Measurements from ENCODE around the gene ERI3. TPM values are rescaled to one million over a fixed set of nuclear protein-coding genes. Genes with fewer than 3 reads are reported as not detected.

Gene ERI3
- total and polyA plus RNA-seq, 7 donors = 50.4 to 96.8 (median 59.5) TPM

- Histone ChIP-seq H3K9me3 (no peaks in the 10 kb centered on the region), H3K4me3 (no peak overlapping the region), H3K36me3 (ENCODE audit: insufficient read depth in 1 of 2, low read depth in 1 of 2) (peaks cover 4 to 25% of the 10 kb centered on the region in 2 donors), H3K27ac (peak overlapping the region; percentile 23), H3K4me1 (peaks cover 48% of the 10 kb centered on the region), H3K27me3 (ENCODE audit: insufficient read depth in 3 of 3, low read length in 2 of 3) (no peaks in the 10 kb centered on the region)
- peak; percentile 73 to 91 (median 82) for ATAC-seq
- no peak for DNase-seq
- intact Hi-C loops (cut with DNase I) = no loop called here
- TF ChIP-seq, protein P1, sequence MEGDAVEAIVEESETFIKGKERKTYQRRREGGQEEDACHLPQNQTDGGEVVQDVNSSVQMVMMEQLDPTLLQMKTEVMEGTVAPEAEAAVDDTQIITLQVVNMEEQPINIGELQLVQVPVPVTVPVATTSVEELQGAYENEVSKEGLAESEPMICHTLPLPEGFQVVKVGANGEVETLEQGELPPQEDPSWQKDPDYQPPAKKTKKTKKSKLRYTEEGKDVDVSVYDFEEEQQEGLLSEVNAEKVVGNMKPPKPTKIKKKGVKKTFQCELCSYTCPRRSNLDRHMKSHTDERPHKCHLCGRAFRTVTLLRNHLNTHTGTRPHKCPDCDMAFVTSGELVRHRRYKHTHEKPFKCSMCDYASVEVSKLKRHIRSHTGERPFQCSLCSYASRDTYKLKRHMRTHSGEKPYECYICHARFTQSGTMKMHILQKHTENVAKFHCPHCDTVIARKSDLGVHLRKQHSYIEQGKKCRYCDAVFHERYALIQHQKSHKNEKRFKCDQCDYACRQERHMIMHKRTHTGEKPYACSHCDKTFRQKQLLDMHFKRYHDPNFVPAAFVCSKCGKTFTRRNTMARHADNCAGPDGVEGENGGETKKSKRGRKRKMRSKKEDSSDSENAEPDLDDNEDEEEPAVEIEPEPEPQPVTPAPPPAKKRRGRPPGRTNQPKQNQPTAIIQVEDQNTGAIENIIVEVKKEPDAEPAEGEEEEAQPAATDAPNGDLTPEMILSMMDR (IDR thresholded peaks at IDR 0.05) = no peak
- WGBS, 3 donors = 22 to 52% (median 44%) methylated on average over 1 of the region's 1 CpG
Observed at GRCh38 chr1:44323947-44324346, 31.1 kb downstream of the ERI3 start.

DNA sequence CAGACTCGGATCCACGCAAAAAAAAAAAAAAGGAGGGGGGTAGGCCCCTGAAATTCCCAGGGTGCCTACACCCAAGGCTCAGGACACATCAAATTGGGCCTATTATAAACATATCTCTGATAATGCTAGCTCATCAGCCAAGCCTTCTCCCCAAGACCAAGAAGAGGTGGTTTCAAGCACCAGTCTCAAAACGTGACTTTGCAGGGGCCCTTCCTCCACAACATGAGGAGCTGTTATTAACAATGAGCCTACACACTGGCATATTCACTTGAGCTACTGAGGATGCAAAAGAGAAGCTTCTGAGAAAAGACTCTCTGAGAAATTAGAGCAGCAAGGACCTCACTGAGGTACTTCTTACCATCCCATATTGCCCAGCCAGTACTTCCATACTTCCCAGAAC is 32.7 kb downstream of the ERI3 start:
- intact Hi-C loops (cut with DNase I) = no loop called here
- H3K4me1 ChIP-seq = peaks cover 32% of the 10 kb centered on the region
- 86 to 95% (median 90%) methylated on average over 3 of the region's 3 CpGs for WGBS, 3 donors
- H3K36me3 ChIP-seq (ENCODE audit: insufficient read depth in 1 of 2, low read depth in 1 of 2) = peaks cover 11 to 35% of the 10 kb centered on the region in 2 donors
- H3K9me3 ChIP-seq = no peaks in the 10 kb centered on the region
- ATAC-seq (no peak), DNase-seq (no peak)
- TF ChIP-seq, protein P1 (IDR thresholded peaks at IDR 0.05) = no peak
- no peak overlapping the region for H3K27ac ChIP-seq
- H3K4me3 ChIP-seq = no peak overlapping the region
- no peaks in the 10 kb centered on the region for H3K27me3 ChIP-seq (ENCODE audit: insufficient read depth in 3 of 3, low read length in 2 of 3)

DNA sequence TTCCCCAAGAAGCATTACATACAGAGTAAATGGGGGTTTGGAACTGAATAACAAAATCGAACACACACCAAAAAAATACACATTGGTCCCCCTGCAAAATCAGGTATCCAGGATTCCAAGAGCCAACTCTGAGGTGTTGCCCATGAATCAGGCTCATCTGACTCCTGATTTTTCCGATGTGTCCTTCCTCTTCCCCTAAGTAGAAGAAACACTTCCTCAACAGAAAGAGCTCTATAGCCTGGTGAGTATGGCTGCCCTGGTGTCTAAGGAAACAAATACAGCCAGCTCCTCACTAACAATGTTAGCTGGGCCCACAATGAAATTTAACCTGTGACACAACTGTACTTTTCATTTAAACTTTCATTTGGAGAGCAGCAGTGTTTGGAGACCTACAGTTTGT is 33.6 kb downstream of the ERI3 start:
- no peak for ATAC-seq
- Histone ChIP-seq H3K36me3 (ENCODE audit: insufficient read depth in 1 of 2, low read depth in 1 of 2) (peaks cover 11 to 44% of the 10 kb centered on the region in 2 donors), H3K4me1 (peaks cover 26% of the 10 kb centered on the region), H3K27ac (no peak overlapping the region), H3K9me3 (no peaks in the 10 kb centered on the region), H3K4me3 (no peak overlapping the region), H3K27me3 (ENCODE audit: insufficient read depth in 3 of 3, low read length in 2 of 3) (no peaks in the 10 kb centered on the region)
- intact Hi-C loops (cut with DNase I) = no loop called here
- TF ChIP-seq, protein P1 (IDR thresholded peaks at IDR 0.05) = no peak
- DNase-seq = no peak
- 92 to 95% (median 92%) methylated on average over 2 of the region's 2 CpGs for WGBS, 3 donors

DNA sequence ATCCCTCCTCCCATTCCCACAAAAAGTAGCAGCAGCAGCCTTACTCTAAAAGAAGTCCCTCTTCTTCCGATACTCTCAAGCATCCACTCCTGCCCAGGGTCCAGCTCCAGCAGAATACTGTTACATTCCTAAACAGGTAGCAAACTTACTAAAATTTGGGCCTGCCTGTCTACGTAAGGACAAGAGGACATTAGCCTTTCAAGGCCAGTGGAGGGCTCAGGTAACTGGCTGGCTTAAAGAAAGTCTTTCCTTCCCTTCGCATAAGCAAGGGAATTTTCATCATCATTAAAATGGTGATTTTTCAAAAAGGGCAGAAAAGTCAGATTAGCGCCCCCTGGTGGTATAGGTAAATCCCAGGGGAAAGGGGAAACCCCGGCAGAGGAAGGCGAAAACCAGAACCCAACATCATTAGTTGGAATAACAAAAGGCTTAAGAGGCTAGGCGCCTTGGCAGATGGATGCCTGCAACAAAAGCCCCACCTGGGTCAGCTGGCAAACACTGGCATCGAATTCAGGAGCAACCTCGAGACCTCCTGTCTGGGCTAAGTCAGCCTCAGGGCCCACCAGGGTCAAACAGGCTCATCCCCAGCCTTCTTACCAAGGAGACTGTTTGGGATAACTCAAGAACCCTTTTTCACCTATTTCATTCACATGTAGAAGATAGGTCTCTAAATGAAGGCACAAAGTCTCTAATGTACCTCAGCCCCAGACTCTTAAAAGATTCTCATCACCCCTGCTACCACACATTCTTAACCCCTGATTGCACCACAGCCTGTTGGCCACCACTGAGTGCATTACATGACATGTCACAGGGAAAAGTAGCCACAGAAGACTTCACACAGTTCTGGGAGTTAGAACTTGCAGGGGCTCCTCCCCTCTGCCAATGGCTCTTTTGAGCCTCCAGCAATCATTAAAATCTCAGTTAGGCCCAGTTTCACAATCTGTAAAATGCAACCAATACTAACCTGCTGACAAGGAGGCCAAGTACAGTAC is 36.7 kb downstream of the ERI3 start:
- no peak for DNase-seq
- Histone ChIP-seq H3K9me3 (no peaks in the 10 kb centered on the region), H3K27me3 (ENCODE audit: insufficient read depth in 3 of 3, low read length in 2 of 3) (no peaks in the 10 kb centered on the region), H3K4me1 (peaks cover 8% of the 10 kb centered on the region), H3K36me3 (ENCODE audit: insufficient read depth in 1 of 2, low read depth in 1 of 2) (peaks cover 13 to 73% of the 10 kb centered on the region in 2 donors), H3K4me3 (no peak overlapping the region), H3K27ac (no peak overlapping the region)
- TF ChIP-seq, protein P1 (IDR thresholded peaks at IDR 0.05) = peak; percentile 76
- ATAC-seq = peak in 1 of 4 donors; percentile 45
- intact Hi-C loops (cut with DNase I) = loop anchor here (2.0 to 5.0 kb wide), 2 partner anchors 98 to 101 kb away; no protein-coding TSS in a partner anchor
- WGBS, 3 donors = 53 to 59% (median 54%) methylated on average over 9 of the region's 9 CpGs

Data from psoas muscle (tissue), 8 donors.